DMS79 treated with DMSO at 0.1 percent for 48 hours (cell line): ENCODE measurements around the gene PTBP2.

Experiments used
- DNase-seq: peaks from one replicate; lab custom pipeline; 2025; lab: John Stamatoyannopoulos, UW

Gene PTBP2

GRCh38 chr1:96825950-96826576, 104.5 kb downstream of the PTBP2 start:
- DNase-seq, result no peak

- DNase-seq, result no peak
Observed at GRCh38 chr1:96833376-96833775, 111.8 kb downstream of the PTBP2 start.

GRCh38 chr1:96834986-96835385, 113.4 kb downstream of the PTBP2 start:
- no peak for DNase-seq

- no peak for DNase-seq
Observed at GRCh38 chr1:96837057-96837780, 115.6 kb downstream of the PTBP2 start.

GRCh38 chr1:96837781-96838216, 116.2 kb downstream of the PTBP2 start:
- no peak for DNase-seq

- no peak for DNase-seq
Observed at GRCh38 chr1:96840396-96840795, 118.8 kb downstream of the PTBP2 start.

GRCh38 chr1:96842215-96842614, 120.6 kb downstream of the PTBP2 start:
- DNase-seq, result no peak

- DNase-seq, result no peak
Observed at GRCh38 chr1:96843196-96843595, 121.6 kb downstream of the PTBP2 start.

- DNase-seq, result no peak
Observed at GRCh38 chr1:96843601-96844000, 122.0 kb downstream of the PTBP2 start.

- DNase-seq, result no peak
Observed at GRCh38 chr1:96845464-96845863, 123.9 kb downstream of the PTBP2 start.

GRCh38 chr1:96861836-96862235, 140.3 kb downstream of the PTBP2 start:
- no peak for DNase-seq

- DNase-seq, result no peak
Observed at GRCh38 chr1:96863449-96863848, 141.9 kb downstream of the PTBP2 start.
